Measurements from ENCODE around the gene ACACA.

The ACACA gene

GRCh38 chr17:37187262-37187661, 219.4 kb downstream of the ACACA start:
- Histone ChIP-seq H3K27ac (ENCODE audit: low read depth, low read length) (no peak overlapping the region), H3K4me1 (ENCODE audit: control insufficient read depth, low read length) (no peaks in the 10 kb centered on the region), H3K27me3 (ENCODE audit: control insufficient read depth, low read length) (no peaks in the 10 kb centered on the region), H3K4me2 (ENCODE audit: low read length) (no peak overlapping the region), H4K20me1 (ENCODE audit: control insufficient read depth, insufficient read depth, low read depth, low read length) (no peaks in the 10 kb centered on the region), H3K79me2 (ENCODE audit: control insufficient read depth, low read length) (no peaks in the 10 kb centered on the region), H3K9me2 (replicated peaks; ENCODE audit: control insufficient read depth, low read length) (no peaks in the 10 kb centered on the region), H3F3A (ENCODE audit: control insufficient read depth, insufficient read depth) (no peaks in the 10 kb centered on the region; the same call in 1 of the 2 replicates), H3K36me3 (ENCODE audit: control insufficient read depth, low read length) (peaks cover 78% of the 10 kb centered on the region), H3K4me3 (ENCODE audit: low read length) (no peak overlapping the region), H3K9me3 (ENCODE audit: control insufficient read depth, insufficient read depth, low read length) (no peaks in the 10 kb centered on the region)
- TF ChIP-seq CTCF (IDR thresholded peaks at IDR 0.05; ENCODE audit: low read depth, low read length, poor library complexity, severe bottlenecking) (no peak), EZH2phosphoT487 (IDR thresholded peaks at IDR 0.05; ENCODE audit: borderline replicate concordance, low read length) (no peak)

- Histone ChIP-seq H3K4me2 (ENCODE audit: low read length) (no peak overlapping the region), H3K27me3 (ENCODE audit: control insufficient read depth, low read length) (no peaks in the 10 kb centered on the region), H3K9me3 (ENCODE audit: control insufficient read depth, insufficient read depth, low read length) (no peaks in the 10 kb centered on the region), H3K79me2 (ENCODE audit: control insufficient read depth, low read length) (no peaks in the 10 kb centered on the region), H3K4me3 (ENCODE audit: low read length) (no peak overlapping the region), H4K20me1 (ENCODE audit: control insufficient read depth, insufficient read depth, low read depth, low read length) (no peaks in the 10 kb centered on the region), H3K36me3 (ENCODE audit: control insufficient read depth, low read length) (peaks cover 74% of the 10 kb centered on the region), H3F3A (ENCODE audit: control insufficient read depth, insufficient read depth) (no peaks in the 10 kb centered on the region; the same call in 1 of the 2 replicates), H3K4me1 (ENCODE audit: control insufficient read depth, low read length) (no peaks in the 10 kb centered on the region), H3K27ac (ENCODE audit: low read depth, low read length) (no peak overlapping the region), H3K9me2 (replicated peaks; ENCODE audit: control insufficient read depth, low read length) (no peaks in the 10 kb centered on the region)
- TF ChIP-seq CTCF (IDR thresholded peaks at IDR 0.05; ENCODE audit: low read depth, low read length, poor library complexity, severe bottlenecking) (no peak), EZH2phosphoT487 (IDR thresholded peaks at IDR 0.05; ENCODE audit: borderline replicate concordance, low read length) (no peak)
Observed at GRCh38 chr17:37182786-37183465, 223.7 kb downstream of the ACACA start.

- H3K4me1 ChIP-seq (ENCODE audit: control insufficient read depth, low read length): no peaks in the 10 kb centered on the region
- no peaks in the 10 kb centered on the region for H4K20me1 ChIP-seq (ENCODE audit: control insufficient read depth, insufficient read depth, low read depth, low read length)
- no peaks in the 10 kb centered on the region for H3K9me2 ChIP-seq (replicated peaks; ENCODE audit: control insufficient read depth, low read length)
- no peak overlapping the region for H3K4me3 ChIP-seq (ENCODE audit: low read length)
- no peaks in the 10 kb centered on the region for H3K27me3 ChIP-seq (ENCODE audit: control insufficient read depth, low read length)
- H3K79me2 ChIP-seq (ENCODE audit: control insufficient read depth, low read length): no peaks in the 10 kb centered on the region
- no peak overlapping the region for H3K27ac ChIP-seq (ENCODE audit: low read depth, low read length)
- H3F3A ChIP-seq (ENCODE audit: control insufficient read depth, insufficient read depth): no peaks in the 10 kb centered on the region
- H3K36me3 ChIP-seq (ENCODE audit: control insufficient read depth, low read length): peaks cover 73% of the 10 kb centered on the region
- TF ChIP-seq CTCF (IDR thresholded peaks at IDR 0.05; ENCODE audit: low read depth, low read length, poor library complexity, severe bottlenecking) (no peak), EZH2phosphoT487 (IDR thresholded peaks at IDR 0.05; ENCODE audit: borderline replicate concordance, low read length) (no peak)
- no peaks in the 10 kb centered on the region for H3K9me3 ChIP-seq (ENCODE audit: control insufficient read depth, insufficient read depth, low read length)
- H3K4me2 ChIP-seq (ENCODE audit: low read length): no peak overlapping the region
Observed at GRCh38 chr17:37180376-37180775, 226.3 kb downstream of the ACACA start.

Measured in DOHH2 (cell line).